Colonic mucosa (tissue), 4 donors: ENCODE measurements around the gene HELZ. TPM values are rescaled to one million over a fixed set of nuclear protein-coding genes. Genes with fewer than 3 reads are reported as not detected.

Experiments used
- DNase-seq: peaks from one replicate; pipeline ENCODE4 v3.0.0-alpha.2; 2020
- H3K27ac ChIP-seq: fragments of 200-600 bp; one replicate; pipeline ENCODE4 v1.8.0; 2021
- H3K27me3 ChIP-seq: fragments of 200-600 bp; one replicate; pipeline ENCODE4 v1.8.0; 2021
- H3K36me3 ChIP-seq: fragments of 200-600 bp; one replicate; pipeline ENCODE4 v1.8.0; 2021
- H3K4me1 ChIP-seq: fragments of 200-600 bp; one replicate; pipeline ENCODE4 v1.8.0; 2021; ENCODE audit warnings: mild to moderate bottlenecking
- H3K4me3 ChIP-seq: fragments of 200-600 bp; one replicate; pipeline ENCODE4 v1.8.0; 2021
- H3K9ac ChIP-seq, 2 donors: one replicate each; pipeline ENCODE4 v1.7.0; 2013; ENCODE audit warnings: control low read depth in 2 of 2, low read depth in 2 of 2, low read length in 2 of 2
- H3K9me3 ChIP-seq: fragments of 200-600 bp; one replicate; pipeline ENCODE4 v1.8.0; 2021
- CTCF ChIP-seq: fragments of 200-600 bp; IDR thresholded peaks from one replicate; pipeline ENCODE4 v1.8.0; 2022; ENCODE audit warnings: antibody characterized with exemption, mild to moderate bottlenecking
- intact Hi-C: fragments of 100-400 bp; cut with DNase I; formaldehyde crosslinking; loops from one replicate; pipeline ENCODE4 v1.14.1; 2022
- total RNA-seq, 2 donors: library from RNA; stranded (reverse); fragmentation: NEBNext Ultra II Directional in 1 of 2; extraction: Animal tissue kit (Norgen Biotek cat#: 25700) in 1 of 2; gene quantifications; one replicate each; pipeline ENCODE4 v1.2.1, GENCODE V29; 2021
- donor health status: healthy.
- donor health status: DM: no; HTN: no; CAD: no.
- donor health status: DM: no; HTN: no; CAD: no.

The HELZ gene
- total RNA-seq, 2 donors from 2014 or later: 38.6 to 55.9 TPM

GRCh38 chr17:67047382-67047781, 197.6 kb downstream of the HELZ start:
- Histone ChIP-seq H3K9me3 (no peaks in the 10 kb centered on the region), H3K36me3 (no peaks in the 10 kb centered on the region), H3K4me1 (no peaks in the 10 kb centered on the region), H3K27me3 (no peaks in the 10 kb centered on the region), H3K9ac (no peak overlapping the region), H3K4me3 (no peak overlapping the region), H3K27ac (no peak overlapping the region)
- intact Hi-C loops: no loop called here
- TF ChIP-seq CTCF: no peak
- no peak for DNase-seq

- Histone ChIP-seq H3K36me3 (no peaks in the 10 kb centered on the region), H3K27ac (no peak overlapping the region), H3K27me3 (no peaks in the 10 kb centered on the region), H3K4me1 (no peaks in the 10 kb centered on the region), H3K9ac (no peak overlapping the region), H3K9me3 (no peaks in the 10 kb centered on the region), H3K4me3 (no peak overlapping the region)
- intact Hi-C loops: no loop called here
- no peak for TF ChIP-seq CTCF
- peak; percentile 81 for DNase-seq
Measured at GRCh38 chr17:67046398-67046797, 198.6 kb downstream of the HELZ start.

GRCh38 chr17:67044940-67045339, 200.1 kb downstream of the HELZ start:
- H3K27me3 ChIP-seq: no peaks in the 10 kb centered on the region
- intact Hi-C loops: no loop called here
- no peak overlapping the region for H3K4me3 ChIP-seq
- no peak overlapping the region for H3K9ac ChIP-seq
- no peak for TF ChIP-seq CTCF
- no peak overlapping the region for H3K27ac ChIP-seq
- H3K9me3 ChIP-seq: no peaks in the 10 kb centered on the region
- H3K36me3 ChIP-seq: no peaks in the 10 kb centered on the region
- DNase-seq: no peak
- no peaks in the 10 kb centered on the region for H3K4me1 ChIP-seq

GRCh38 chr17:67044016-67044772, 200.8 kb downstream of the HELZ start, which contains the start of gene CACNG1:
Gene CACNG1, plus strand, starts transcription at chr17:67044554. Its CDS starts 107 bp downstream, at chr17:67044661.
- no peaks in the 10 kb centered on the region for H3K9me3 ChIP-seq
- no peak within 1 kb of the TSS for H3K27ac ChIP-seq
- DNase-seq: no peak
- H3K27me3 ChIP-seq: no peaks in the 10 kb centered on the region
- no peak within 1 kb of the TSS for H3K9ac ChIP-seq
- no peaks in the 10 kb centered on the region for H3K36me3 ChIP-seq
- intact Hi-C loops: no loop called here
- H3K4me1 ChIP-seq: no peaks in the 10 kb centered on the region
- TF ChIP-seq CTCF: no peak
- H3K4me3 ChIP-seq: no peak within 1 kb of the TSS

GRCh38 chr17:67043283-67043682, 201.7 kb downstream of the HELZ start:
- DNase-seq: no peak
- intact Hi-C loops: no loop called here
- no peaks in the 10 kb centered on the region for H3K27me3 ChIP-seq
- no peak for TF ChIP-seq CTCF
- H3K9ac ChIP-seq: no peak overlapping the region
- no peaks in the 10 kb centered on the region for H3K9me3 ChIP-seq
- no peak overlapping the region for H3K27ac ChIP-seq
- H3K4me1 ChIP-seq: no peaks in the 10 kb centered on the region
- no peak overlapping the region for H3K4me3 ChIP-seq
- H3K36me3 ChIP-seq: no peaks in the 10 kb centered on the region
